ENCODE measurements around the gene TMEM171.

TMEM171 gene

GRCh38 chr5:73153513-73153912 lies 33.1 kb downstream of the TMEM171 start:
- no peak for DNase-seq

DNA sequence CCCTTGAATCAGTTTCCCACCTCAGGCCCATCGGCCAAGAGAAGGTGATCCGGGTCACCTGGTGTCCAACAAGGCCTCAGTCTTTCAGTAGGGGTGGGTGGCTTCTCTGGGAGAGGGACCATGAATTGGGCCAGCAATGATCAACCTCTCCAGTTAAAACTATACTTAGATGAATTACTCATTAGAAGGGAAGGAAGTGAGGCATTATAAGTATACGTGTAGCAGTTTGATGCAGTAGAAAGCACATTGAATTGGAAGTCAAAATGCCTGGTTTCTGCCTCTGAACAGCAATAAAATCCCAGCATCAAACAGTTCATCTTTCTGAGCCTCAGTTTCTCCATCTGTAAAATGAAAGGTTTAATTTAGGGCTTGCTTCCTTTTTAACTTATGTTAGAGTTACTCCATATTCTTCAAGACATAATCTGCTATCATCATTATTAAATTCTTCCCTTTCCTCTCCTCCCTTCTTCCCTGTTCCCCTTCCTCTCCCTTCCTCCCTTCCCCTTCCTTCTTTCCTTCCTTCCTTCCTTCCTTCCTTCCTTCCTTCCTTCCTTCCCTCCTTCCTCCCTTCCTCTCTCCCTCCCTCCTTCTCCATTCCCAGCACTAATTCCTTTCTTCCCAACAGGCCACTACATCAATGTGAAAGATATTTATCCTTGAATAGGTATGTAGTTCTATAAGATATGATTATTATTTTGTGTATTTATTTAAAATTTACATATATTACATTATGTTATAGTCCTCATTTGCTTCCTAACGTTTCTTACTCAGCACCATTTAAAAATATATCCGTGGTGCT lies 34.0 kb downstream of the TMEM171 start:
- no peak for DNase-seq

- no peak for DNase-seq
Measured at GRCh38 chr5:73155271-73156222, 35.2 kb downstream of the TMEM171 start.

DNA sequence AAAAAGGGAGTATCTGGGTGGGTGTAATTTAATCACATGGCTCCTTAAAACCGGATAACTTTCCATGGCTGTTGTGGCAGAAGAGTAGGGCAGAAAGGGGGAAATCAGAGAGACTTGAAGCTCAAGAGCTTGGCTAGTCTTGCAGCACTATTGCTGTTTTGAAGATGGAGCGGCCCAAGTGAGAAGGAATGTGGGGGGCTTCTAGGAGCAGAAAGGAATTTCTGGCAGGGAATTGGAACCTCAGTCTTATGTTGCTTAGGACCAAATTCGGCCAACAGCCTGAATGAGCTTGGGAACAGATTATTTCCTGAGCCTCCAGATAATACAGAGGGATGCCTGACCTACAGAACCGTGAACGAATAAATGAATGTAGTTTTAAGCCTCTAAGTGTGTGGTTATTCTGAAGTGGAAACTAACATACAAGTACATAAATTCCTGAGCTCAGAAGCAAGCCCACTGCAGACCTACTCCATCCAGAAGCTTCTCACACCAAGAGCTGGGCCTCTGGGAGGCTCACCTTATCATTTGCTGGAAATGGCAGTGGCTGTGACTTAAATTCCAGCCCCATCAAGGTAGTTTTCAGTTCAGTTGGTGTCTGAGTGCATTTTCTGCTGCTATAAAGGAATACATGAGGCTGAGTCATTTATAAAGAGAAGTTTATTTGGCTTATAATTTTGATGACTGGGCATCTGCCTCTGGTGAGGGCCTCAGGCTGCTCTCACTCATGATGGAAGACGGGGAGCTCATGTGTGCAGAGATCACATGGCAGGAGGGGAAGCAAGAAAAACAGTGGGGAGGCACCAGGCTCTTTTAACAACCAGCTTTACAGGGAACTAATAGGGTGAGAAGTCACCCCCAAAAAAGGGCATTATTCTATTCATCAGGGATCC lies 37.3 kb downstream of the TMEM171 start:
- no peak for DNase-seq

- no peak for DNase-seq
Measured at GRCh38 chr5:73158313-73158712, 37.9 kb downstream of the TMEM171 start.

- no peak for DNase-seq
Measured at GRCh38 chr5:73160239-73160671, 39.9 kb downstream of the TMEM171 start.

- DNase-seq: no peak
Measured at GRCh38 chr5:73170522-73170921, 50.1 kb downstream of the TMEM171 start.

GRCh38 chr5:73171495-73171894 lies 51.1 kb downstream of the TMEM171 start:
- DNase-seq: no peak

GRCh38 chr5:73172951-73173350 lies 52.6 kb downstream of the TMEM171 start, which contains the start of gene TMEM174:
Gene TMEM174 (plus strand): TSS chr5:73173193. CDS start chr5:73173244, 51 bp downstream.
- DNase-seq: no peak

DNA sequence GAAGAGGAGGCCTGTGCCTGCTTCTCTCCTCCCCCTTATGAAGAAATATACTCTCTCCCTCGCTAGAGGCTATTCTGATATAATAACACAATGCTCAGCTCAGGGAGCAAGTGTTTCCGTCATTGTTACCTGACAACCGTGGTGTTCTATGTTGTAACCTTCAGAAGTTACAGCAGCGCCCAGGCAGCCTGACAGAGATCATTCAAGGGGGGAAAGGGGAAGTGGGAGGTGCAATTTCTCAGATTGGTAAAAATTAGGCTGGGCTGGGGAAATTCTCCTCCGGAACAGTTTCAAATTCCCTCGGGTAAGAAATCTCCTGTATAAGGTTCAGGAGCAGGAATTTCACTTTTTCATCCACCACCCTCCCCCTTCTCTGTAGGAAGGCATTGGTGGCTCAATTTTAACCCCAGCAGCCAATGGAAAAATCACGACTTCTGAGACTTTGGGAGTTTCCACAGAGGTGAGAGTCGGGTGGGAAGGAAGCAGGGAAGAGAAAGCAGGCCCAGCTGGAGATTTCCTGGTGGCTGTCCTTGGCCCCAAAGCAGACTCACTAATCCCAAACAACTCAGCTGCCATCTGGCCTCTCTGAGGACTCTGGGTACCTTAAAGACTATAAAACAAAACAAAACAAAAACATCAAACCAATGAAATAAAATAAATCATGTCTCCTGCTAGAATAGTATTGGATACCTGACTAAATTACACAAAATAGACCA lies 53.9 kb downstream of the TMEM171 start:
- DNase-seq: no peak

DNA sequence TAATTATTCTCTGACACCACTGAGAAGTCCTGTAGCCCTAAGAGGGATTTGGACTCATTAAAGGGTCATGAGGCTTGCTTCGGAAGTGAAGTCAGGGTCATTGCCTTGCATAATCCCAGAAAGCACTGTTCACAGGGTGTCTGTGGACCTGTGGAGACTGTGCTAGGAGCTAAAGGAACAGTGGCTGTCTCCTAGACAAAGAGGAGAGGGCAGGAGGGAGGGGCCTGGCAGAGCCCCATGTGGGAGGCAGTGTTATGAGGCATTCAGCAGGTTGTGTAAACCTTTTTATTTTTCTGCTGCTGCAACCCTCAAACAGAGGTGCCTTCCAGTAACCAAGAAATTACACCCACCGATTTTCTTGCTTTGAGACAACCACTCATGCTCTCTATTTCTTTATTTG lies 55.9 kb downstream of the TMEM171 start:
- no peak for DNase-seq

- no peak for DNase-seq
Measured at GRCh38 chr5:73178265-73178664, 57.9 kb downstream of the TMEM171 start.

DNA sequence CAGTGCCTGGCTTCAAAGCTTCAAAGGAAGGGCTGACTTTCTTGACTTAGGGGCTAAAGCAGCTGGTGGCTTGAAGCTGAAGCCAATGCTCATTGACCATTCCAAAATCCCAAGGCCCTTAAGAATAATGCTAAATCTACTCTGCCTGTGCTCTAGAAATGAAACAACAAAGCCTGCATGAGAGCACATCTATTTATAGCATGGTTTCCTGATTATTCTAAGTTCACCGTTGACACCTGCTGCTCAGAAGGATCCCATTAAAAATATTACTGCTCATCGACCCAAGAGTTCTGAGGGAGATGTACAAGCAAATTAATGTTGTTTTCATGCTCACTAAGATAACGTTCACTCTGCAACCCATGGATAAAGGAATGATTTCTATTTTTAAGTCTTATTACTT lies 59.4 kb downstream of the TMEM171 start:
- no peak for DNase-seq

GRCh38 chr5:73180566-73180965 lies 60.2 kb downstream of the TMEM171 start:
- DNase-seq: no peak
